GM19455 (cell line): ENCODE data around the gene PPCS.

Experiments used
- ATAC-seq: cut with Tn5 transposase; IDR thresholded peaks from one replicate; pipeline ENCODE4 v1.9.1; 2021; ENCODE audit not compliant: unreplicated experiment

Gene PPCS

GRCh38 chr1:42456010-42456753 is at the start of gene PPCS, which contains the start of gene ZMYND12:
PPCS (plus strand) TSS chr1:42456543; CDS start chr1:42456566, 23 bp downstream.
ZMYND12 (minus strand) TSS chr1:42456022; CDS start chr1:42455997, 25 bp downstream.
- peak; percentile 73 for ATAC-seq

DNA sequence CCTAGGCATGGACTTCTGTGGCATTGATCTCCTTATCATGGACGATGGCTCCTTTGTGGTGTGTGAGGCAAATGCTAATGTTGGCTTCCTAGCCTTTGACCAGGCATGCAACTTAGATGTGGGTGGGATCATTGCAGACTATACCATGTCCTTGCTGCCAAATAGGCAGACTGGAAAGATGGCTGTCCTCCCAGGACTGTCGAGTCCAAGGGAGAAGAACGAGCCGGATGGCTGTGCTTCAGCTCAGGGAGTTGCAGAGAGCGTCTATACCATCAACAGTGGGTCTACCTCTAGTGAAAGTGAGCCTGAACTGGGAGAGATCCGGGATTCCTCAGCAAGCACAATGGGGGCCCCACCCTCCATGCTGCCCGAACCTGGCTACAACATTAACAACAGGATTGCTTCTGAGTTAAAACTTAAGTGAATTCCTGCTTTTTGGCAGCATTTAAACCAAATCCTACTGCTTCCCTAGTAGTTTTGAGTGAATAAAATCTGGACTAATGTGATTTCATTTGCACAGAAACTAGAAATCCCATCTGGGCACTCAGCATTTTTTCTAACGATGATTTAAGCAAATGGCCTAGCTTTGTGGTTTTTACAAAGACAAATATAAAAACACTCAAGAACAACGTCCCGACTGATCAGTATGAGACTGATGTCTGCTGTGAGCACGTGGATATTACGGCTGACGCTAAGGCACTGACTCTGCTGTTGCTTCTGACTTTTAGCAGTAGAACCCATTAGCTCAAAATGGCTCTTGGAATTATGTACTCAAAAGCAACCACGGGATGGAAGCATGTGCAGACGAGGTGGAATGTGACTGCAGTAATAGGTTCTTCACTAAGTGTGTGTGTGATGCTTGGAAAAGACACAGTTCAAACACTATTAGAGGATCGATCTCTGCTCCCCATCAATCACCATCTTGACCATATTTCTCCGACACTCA is 41.5 kb upstream of the PPCS start:
- ATAC-seq = no peak

- no peak for ATAC-seq
Measured at GRCh38 chr1:42417166-42417565, 39.2 kb upstream of the PPCS start.

- no peak for ATAC-seq
Measured at GRCh38 chr1:42418516-42418915, 37.8 kb upstream of the PPCS start.

- no peak for ATAC-seq
Measured at GRCh38 chr1:42419126-42419821, 37.1 kb upstream of the PPCS start.

DNA sequence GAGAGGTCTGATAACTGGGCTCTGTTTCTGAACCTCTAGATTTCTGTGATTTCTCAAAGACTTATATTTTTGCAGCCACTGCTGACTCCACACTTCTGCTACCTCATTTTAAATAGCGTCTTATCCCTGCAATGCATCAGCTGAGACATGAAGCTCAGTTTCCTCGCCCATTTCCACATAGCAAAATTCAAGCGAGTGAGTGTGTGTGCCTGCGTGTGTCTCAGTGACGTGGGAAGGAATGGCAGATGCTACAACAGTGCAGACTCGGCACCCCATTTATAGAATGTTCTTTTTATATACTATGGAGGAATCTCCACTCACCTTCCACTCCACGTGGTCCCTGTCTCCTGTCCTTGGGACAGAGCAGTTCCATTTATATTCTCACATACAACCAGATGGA is 36.2 kb upstream of the PPCS start:
- no peak for ATAC-seq

- no peak for ATAC-seq
Measured at GRCh38 chr1:42420911-42421585, 35.3 kb upstream of the PPCS start.

- ATAC-seq = no peak
Measured at GRCh38 chr1:42422737-42423136, 33.6 kb upstream of the PPCS start.

DNA sequence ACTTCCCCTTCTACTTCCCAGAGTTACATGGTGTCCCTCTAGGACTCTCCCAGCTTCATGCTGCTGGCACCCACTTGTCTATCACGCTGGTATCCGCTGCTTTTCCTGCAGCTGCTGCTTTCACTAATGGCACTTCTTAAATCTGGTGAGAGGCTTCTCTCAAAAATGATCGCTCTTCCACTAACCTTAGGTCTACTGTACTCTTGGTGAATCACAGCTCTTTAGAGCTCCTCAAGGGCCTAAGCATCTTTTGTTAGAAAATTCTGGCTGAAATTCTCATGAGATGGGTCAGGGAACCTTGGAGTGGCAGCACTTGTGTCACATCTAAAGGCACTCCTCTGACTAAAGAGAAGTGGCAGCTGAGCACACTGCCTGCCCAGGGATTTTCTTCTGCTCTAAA is 32.7 kb upstream of the PPCS start:
- ATAC-seq = no peak

DNA sequence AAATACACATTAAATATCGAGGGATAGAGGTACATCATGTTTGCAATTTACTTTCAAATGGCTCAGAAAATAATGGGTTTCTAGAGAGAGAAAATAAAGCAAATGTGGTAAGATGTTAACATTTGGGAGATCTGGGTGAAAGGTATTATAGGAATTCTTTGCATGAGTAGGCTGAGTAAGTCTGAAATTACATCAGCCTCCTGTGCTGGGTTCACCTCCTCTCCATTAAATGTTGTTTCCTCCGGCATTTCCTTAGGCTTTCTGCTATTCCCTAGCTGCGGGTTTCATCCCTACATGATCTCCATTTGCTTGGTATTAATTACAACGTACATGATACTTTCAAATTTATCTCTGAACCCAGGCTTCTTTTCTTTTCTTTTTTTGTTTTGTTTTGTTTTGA is 32.1 kb upstream of the PPCS start:
- ATAC-seq = no peak

GRCh38 chr1:42427240-42427639 is 29.1 kb upstream of the PPCS start:
- ATAC-seq = no peak

DNA sequence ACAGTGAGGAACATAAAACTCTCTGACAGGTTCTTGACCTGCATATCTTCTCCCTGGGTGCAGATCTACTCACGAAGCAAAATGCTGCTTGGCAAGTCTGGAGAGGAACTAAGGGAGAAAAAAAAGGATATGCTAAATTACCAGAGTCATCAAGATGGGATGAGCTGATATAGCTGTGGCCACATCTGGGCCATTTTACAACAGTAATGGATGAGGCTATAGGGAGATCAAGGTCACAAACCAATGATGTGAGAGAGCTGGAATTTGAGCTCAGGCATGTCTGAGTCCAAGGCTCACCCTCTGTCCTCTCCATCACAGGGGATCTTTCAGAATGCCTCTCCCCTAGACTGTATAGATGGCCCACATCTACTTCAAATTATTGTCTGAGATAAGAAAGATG is 26.7 kb upstream of the PPCS start:
- no peak for ATAC-seq

DNA sequence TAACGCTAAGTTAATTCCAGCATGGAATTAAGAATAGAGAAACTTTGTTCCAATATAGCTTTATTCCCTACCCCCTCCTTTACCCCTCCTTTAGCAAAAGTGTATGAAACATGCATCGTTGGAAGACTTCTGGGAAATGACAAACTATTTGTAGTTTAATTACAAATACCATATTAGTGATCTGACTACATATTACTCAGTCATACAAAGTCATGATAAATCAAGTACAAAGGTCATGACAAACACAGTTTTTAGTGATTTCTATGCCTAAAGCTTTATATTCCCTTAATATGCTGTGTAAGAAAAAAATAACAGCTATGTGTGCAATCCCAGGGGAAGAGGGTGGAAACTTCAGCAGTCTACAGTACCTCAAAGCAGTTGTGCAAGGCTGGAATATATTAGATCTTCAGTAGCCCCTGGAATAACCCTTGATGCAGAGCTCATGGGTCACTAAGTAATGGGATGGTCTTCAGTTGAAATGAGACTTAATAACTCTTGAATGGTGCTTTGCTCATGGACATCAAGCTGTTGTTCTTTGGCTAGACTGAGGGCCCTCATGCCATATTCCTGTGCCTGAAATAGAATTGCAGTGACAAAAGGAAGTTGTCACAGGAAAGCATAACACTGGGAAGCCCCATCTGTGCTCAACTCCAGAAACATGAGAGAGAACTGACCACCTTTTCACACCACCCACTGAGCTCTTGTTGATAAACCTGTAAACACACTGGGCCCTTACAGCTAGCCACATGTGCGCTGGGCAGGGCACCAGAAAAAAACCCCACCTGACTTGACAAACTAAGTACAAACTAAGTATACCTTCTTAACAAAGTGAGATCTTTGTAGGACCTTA is 25.8 kb upstream of the PPCS start:
- ATAC-seq = no peak

DNA sequence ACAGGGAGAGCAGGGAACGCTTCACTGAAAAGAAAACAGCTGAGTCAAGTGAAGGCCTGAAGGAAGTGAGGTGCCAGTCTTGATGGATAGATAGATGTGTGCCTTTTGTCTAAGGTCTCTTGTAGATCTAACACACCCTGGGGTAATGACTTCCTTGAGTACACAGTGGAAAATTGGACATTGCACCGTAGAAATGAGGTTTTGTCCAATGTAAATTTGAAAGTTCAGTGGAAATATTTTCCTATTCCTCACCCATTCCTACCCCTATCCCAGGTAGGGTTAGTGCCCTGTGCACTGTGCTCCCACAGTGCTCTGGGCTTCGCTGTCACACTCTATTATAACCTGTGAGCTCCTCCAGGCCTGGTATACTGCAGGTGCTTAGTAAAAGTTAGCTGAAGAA is 24.8 kb upstream of the PPCS start:
- ATAC-seq = no peak

GRCh38 chr1:42432714-42433113 is 23.6 kb upstream of the PPCS start:
- ATAC-seq = no peak

- no peak for ATAC-seq
Measured at GRCh38 chr1:42433369-42433768, 23.0 kb upstream of the PPCS start.

GRCh38 chr1:42434340-42434739 is 22.0 kb upstream of the PPCS start:
- no peak for ATAC-seq

DNA sequence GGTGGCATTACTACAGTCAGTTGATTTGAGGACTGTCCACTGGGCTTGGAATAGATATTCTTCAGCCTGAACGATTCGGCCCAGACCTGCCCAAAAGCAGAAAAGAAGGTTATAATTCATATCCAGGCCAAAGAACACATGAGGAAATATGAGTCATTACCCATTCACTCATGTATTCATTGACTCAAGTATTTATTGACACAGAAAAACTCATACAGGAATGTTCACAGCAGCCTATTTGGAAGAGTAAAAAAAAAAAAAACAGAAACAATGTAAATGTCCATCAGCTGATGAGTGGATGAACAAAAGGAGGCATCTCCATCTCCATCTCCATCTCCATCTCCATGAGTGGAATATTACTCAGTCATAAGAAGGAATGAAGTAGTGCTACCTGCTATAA is 16.4 kb upstream of the PPCS start:
- ATAC-seq = no peak

GRCh38 chr1:42442662-42443061 is 13.7 kb upstream of the PPCS start:
- ATAC-seq = no peak

DNA sequence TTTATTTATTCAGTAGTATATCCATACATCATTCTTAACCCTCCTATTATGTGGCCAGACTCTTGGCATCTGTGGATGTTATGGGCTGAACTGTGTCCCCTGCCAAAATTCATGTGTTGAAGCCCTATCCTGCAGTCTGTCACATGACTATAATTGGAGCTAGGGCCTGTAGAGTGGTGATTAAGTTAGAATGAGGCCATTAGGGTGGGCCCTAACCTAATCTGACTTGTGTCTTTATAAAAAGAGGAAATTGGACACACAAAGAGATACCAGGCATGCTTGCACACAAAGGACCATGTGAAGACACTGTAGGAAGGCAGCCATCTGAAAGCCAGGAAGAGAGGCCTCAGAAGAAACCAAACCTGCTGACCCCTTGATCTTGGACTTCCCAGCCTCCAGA is 7.1 kb upstream of the PPCS start:
- no peak for ATAC-seq
